Osteoblast (primary cell): ENCODE results near the gene ROBO4. TPM values are rescaled to one million over a fixed set of nuclear protein-coding genes. Genes with fewer than 3 reads are reported as not detected.

ENCODE experiments used
- DNase-seq: peaks from one replicate; pipeline ENCODE4 v3.0.0; 2011; ENCODE audit warnings: low spot score, mixed read lengths; ENCODE audit not compliant: insufficient read length; ENCODE audit errors: missing footprints
- H2AFZ ChIP-seq: 2 replicates; pipeline ENCODE4 v1.6.0; 2011; ENCODE audit warnings: mild to moderate bottlenecking, low read length
- H3K27ac ChIP-seq: 2 replicates; pipeline ENCODE4 v1.5.1; 2011; ENCODE audit warnings: mild to moderate bottlenecking, low read depth, low read length, moderate library complexity
- H3K27me3 ChIP-seq: 2 replicates; pipeline ENCODE4 v1.6.0; 2012; ENCODE audit warnings: mild to moderate bottlenecking, control low read depth, inconsistent platforms, low read length, moderate library complexity; ENCODE audit not compliant: insufficient read depth
- H3K36me3 ChIP-seq: 2 replicates; pipeline ENCODE4 v1.5.1; 2011; ENCODE audit warnings: mild to moderate bottlenecking, low read length, control low read depth, moderate library complexity; ENCODE audit not compliant: insufficient read depth
- H3K4me1 ChIP-seq: 2 replicates; pipeline ENCODE4 v1.5.1; 2011; ENCODE audit warnings: mild to moderate bottlenecking, low read length, control low read depth, moderate library complexity; ENCODE audit not compliant: insufficient read depth
- H3K4me2 ChIP-seq: 2 replicates; pipeline ENCODE4 v1.6.0; 2011; ENCODE audit warnings: mild to moderate bottlenecking, low read length; ENCODE audit not compliant: insufficient read depth
- H3K4me3 ChIP-seq: fragments of 200-600 bp; sonication (generic); 3 replicates; pipeline ENCODE4 v1.5.1; 2012; ENCODE audit warnings: mild to moderate bottlenecking, low read length, inconsistent platforms; ENCODE audit not compliant: insufficient read depth
- H3K79me2 ChIP-seq: 2 replicates; pipeline ENCODE4 v1.6.0; 2012; ENCODE audit warnings: mild to moderate bottlenecking, low read length, control low read depth, inconsistent platforms; ENCODE audit not compliant: insufficient read depth
- H3K9me3 ChIP-seq: 2 replicates; pipeline ENCODE4 v1.5.1; 2011; ENCODE audit warnings: low read depth, low read length, control low read depth
- H4K20me1 ChIP-seq: 2 replicates; pipeline ENCODE4 v1.6.0; 2012; ENCODE audit warnings: mild to moderate bottlenecking, low read length, control low read depth; ENCODE audit not compliant: insufficient read depth
- CTCF ChIP-seq: IDR thresholded peaks from 2 replicates; pipeline ENCODE4 v1.5.1; 2011; ENCODE audit warnings: mild to moderate bottlenecking, low read depth, low read length, moderate library complexity; ENCODE audit errors: extremely low read depth
- total RNA-seq: library from RNA; depleted of rRNA; stranded (reverse); fragments of >200 nt; gene quantifications from 2 replicates; pipeline ENCODE4 v1.2.3, GENCODE V29; 2012

The ROBO4 gene
- total RNA-seq, 1 donor: 0.36 TPM

- TF ChIP-seq CTCF: no peak
- Histone ChIP-seq H3K9me3 (no peaks in the 10 kb centered on the region), H3K27ac (no peak overlapping the region), H3K4me2 (no peak overlapping the region), H3K4me3 (no peak overlapping the region), H4K20me1 (no peaks in the 10 kb centered on the region), H2AFZ (no peak overlapping the region), H3K36me3 (no peaks in the 10 kb centered on the region), H3K27me3 (peaks cover 9% of the 10 kb centered on the region), H3K4me1 (no peaks in the 10 kb centered on the region), H3K79me2 (no peaks in the 10 kb centered on the region)
- no peak for DNase-seq
Measured at GRCh38 chr11:124877910-124878758, 19.5 kb downstream of the ROBO4 start.

- Histone ChIP-seq H3K9me3 (no peaks in the 10 kb centered on the region), H2AFZ (no peak overlapping the region), H3K79me2 (no peaks in the 10 kb centered on the region), H4K20me1 (no peaks in the 10 kb centered on the region), H3K36me3 (no peaks in the 10 kb centered on the region), H3K27ac (no peak overlapping the region), H3K4me3 (no peak overlapping the region), H3K27me3 (peaks cover 15% of the 10 kb centered on the region), H3K4me1 (no peaks in the 10 kb centered on the region), H3K4me2 (no peak overlapping the region)
- DNase-seq: no peak
- TF ChIP-seq CTCF: no peak
Measured at GRCh38 chr11:124877631-124877909, 20.1 kb downstream of the ROBO4 start.

- H3K27ac ChIP-seq: peak overlapping the region; percentile 89
- no peaks in the 10 kb centered on the region for H3K9me3 ChIP-seq
- H3K36me3 ChIP-seq: no peaks in the 10 kb centered on the region
- peak overlapping the region; percentile 93 for H3K4me2 ChIP-seq
- DNase-seq: peak; percentile 89
- H3K79me2 ChIP-seq: no peaks in the 10 kb centered on the region
- H2AFZ ChIP-seq: peak overlapping the region; percentile 98
- peak overlapping the region; percentile 89 for H3K4me3 ChIP-seq
- no peaks in the 10 kb centered on the region for H3K4me1 ChIP-seq
- TF ChIP-seq CTCF: no peak
- no peaks in the 10 kb centered on the region for H4K20me1 ChIP-seq
- H3K27me3 ChIP-seq: peaks cover 20% of the 10 kb centered on the region
Measured at GRCh38 chr11:124876818-124877630, 20.6 kb downstream of the ROBO4 start.
